SH-SY5Y (cell line): ENCODE data around the gene CLDN4.

ENCODE experiments used
- GATA2 ChIP-seq: IDR thresholded peaks from 2 replicates; pipeline ENCODE4 v1.6.1; 2011; ENCODE audit warnings: mild to moderate bottlenecking, low read depth, low read length
- GATA3 ChIP-seq: IDR thresholded peaks from 2 replicates; pipeline ENCODE4 v1.6.1; 2011; ENCODE audit warnings: low read depth, mild to moderate bottlenecking, low read length, moderate library complexity

DNA sequence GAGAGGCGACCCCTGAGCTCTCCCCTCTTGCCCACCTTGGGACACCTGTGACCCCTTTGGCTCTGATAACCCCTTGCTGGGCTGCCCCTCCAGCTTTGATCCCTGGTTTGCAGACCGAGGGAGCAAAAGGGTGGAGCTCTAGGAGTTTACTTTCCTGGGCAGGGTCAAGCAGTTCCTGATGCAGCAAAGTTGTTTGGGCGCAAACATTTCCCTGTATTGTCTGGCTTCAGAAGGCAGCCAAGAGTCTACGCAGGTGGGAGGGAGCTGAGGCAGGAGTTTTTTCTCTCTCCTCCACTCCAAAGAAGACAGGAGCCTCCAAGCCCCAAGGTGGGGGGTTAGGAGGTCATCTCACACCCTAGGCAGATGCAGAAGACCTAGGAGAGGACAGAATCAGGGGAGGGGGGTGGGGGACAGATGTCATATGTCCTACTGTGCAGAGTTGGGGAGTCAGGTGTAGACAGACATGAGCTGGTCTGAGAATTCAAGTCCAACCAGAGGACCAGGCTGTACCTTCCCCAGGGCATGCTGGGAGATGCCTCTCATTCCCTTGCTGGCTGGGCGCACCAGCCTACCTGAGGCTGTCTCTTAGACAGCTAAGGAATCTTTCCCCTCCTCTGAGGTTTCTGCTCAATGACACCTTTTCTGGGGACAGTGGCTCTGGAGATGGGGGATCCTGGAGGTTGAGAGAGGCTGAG, 50.7 kb downstream of the CLDN4 start:
- TF ChIP-seq GATA3: no peak
- TF ChIP-seq GATA2: no peak
